GM12865 (cell line): ENCODE data around the gene ENC1.

Source experiments
- DNase-seq: peaks from one replicate; pipeline ENCODE4 v3.0.0; 2010; ENCODE audit warnings: low read depth
- H3K4me3 ChIP-seq: 2 replicates; pipeline ENCODE4 v1.5.1; 2011; ENCODE audit warnings: mild to moderate bottlenecking, low read depth, low read length, control low read depth
- TF ChIP-seq, protein P1 (sequence below): IDR thresholded peaks from 2 replicates; pipeline ENCODE4 v1.5.1; 2011; ENCODE audit warnings: low read length, control low read depth, low read depth, inconsistent platforms; ENCODE audit not compliant: insufficient read depth; ENCODE audit errors: missing control alignments

The ENC1 gene

DNA sequence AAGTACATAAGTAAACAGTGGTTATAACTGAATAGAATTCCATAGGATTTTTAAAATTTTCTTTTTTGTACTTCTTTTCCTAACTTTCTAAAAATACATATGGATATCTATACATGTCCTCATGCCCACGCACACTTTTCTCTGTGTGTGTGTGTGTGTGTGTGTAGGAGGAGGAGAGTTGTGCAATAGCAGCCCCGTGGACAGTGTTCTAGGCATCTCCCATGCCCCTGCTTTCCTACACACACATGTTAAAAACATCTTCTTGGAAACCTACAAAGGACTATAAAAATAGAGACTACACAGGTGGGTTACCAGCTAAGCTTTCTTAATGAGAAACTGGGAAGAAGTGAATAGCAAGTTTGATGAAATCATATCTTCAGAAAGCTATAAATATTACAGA is 24.7 kb upstream of the ENC1 start:
- no peak for DNase-seq

DNA sequence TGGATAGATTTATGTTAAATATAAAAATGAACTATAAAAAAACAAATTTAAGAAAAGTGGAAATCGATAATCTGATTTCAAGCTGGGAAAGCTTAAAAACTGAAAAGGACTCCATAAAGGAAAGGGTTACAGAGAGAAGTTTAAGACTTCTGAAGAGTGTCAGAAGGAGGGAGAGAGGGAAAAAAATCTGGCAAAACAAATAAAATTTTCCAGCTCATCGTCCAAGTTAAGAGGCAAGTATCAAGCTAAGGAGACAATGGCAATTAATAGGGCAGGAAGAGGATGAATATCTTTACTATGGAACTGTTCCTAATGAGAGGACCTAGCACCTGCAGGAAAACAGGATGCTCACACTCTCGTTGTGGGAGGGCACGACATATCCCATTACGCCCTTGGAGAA is 24.0 kb upstream of the ENC1 start:
- no peak for DNase-seq
- no peak overlapping the region for H3K4me3 ChIP-seq
- TF ChIP-seq, protein P1, sequence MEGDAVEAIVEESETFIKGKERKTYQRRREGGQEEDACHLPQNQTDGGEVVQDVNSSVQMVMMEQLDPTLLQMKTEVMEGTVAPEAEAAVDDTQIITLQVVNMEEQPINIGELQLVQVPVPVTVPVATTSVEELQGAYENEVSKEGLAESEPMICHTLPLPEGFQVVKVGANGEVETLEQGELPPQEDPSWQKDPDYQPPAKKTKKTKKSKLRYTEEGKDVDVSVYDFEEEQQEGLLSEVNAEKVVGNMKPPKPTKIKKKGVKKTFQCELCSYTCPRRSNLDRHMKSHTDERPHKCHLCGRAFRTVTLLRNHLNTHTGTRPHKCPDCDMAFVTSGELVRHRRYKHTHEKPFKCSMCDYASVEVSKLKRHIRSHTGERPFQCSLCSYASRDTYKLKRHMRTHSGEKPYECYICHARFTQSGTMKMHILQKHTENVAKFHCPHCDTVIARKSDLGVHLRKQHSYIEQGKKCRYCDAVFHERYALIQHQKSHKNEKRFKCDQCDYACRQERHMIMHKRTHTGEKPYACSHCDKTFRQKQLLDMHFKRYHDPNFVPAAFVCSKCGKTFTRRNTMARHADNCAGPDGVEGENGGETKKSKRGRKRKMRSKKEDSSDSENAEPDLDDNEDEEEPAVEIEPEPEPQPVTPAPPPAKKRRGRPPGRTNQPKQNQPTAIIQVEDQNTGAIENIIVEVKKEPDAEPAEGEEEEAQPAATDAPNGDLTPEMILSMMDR, result no peak

More for the DNA sequence above, 24.7 kb upstream of the ENC1 start:
- no peak overlapping the region for H3K4me3 ChIP-seq
- TF ChIP-seq, protein P1, result no peak

DNA sequence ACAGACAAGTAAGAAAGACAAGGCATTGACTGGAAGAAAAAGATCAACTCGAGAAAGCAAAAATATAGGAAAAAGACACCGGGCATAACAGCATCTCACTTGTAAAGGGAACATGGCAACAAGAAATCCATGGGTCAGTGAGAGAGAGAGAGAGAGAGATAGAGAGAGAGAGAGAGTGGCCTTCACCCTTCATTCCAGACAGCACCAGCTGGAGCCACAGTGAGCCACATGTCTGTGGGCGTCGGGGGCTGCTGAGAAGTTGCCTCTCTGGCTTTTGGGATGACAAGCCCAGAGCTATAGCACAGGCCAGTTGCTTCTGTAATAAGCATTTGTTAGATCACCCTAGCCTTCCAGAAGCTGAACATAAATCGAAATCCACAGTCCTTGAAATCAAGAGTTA is 20.3 kb upstream of the ENC1 start:
- TF ChIP-seq, protein P1, result no peak
- no peak overlapping the region for H3K4me3 ChIP-seq
- DNase-seq, result no peak

DNA sequence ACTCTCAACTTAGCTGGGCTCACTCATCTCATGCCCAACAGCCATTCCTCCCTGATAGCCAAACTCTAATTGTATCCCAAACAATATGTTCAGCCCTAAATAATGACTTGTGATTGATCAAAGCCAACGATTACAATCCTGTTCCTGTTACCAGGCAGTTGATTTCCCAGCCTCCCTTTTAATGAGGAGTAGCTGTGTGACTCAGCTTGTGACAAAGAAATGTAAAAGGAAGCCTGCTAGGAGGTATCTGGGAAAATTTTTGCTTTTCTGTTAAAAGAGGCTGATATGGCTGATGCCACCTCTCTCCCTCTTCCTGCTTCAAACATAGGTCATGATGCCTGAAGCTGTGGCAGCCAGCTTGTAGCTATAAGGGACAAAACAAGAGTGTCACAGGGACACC is 19.6 kb upstream of the ENC1 start:
- H3K4me3 ChIP-seq, result no peak overlapping the region
- TF ChIP-seq, protein P1, result no peak
- DNase-seq, result no peak

DNA sequence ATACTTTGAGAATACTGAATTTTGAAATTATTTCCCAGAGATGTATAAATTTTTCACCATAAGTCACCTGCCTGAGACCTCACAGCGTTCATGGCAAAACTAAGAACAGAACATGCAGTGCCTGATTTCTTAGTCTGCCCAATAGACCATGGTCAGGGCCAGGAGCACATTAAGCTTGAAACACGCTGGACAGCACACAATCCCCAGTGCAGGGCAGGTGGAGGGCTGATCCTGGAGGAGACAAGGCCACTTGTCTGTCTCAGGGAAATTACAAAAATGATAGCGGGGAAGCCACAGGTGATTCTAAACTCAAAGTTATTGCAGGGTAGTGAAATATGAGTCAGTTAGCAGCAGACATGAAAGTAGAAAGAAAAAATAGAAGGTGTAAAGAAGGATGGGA is 18.6 kb upstream of the ENC1 start:
- TF ChIP-seq, protein P1, result no peak
- no peak overlapping the region for H3K4me3 ChIP-seq
- no peak for DNase-seq

DNA sequence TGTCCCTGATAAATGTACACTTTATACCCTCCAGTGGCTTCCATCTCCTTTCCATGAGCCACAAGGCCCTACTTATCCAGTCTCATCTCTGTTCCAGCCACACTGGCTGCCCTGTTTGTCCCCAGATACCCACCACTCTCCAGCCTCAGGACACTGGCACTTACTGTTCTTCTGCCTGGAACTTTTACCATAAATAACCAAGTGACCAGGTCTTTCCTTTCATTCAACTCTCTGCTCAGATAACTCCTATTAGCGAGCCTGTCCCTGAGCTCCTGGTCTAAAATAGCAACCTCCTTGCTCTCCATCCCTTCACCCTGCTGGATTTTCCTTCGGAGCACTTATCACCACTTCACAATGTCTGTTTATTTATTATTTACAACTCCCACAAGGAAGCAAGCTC is 16.6 kb upstream of the ENC1 start:
- TF ChIP-seq, protein P1, result no peak
- no peak for DNase-seq
- H3K4me3 ChIP-seq, result no peak overlapping the region

DNA sequence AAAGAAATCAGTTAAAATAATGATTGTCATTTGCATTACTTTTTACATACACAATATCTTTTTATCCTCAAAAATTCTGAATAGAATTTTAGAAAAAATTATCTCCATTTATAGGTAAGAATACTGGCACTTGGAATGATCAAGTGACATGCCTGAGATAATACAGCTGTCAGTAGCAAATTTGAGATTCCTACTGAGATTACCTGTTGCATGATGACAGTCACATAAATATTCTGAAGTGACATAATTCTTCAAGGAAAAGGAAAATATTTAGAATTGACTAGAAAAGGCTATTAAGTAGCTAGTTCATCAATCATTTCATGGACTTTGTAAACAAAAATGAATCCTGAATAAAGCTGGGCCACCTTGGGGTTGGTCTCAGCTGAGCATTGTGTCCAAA is 15.2 kb upstream of the ENC1 start:
- H3K4me3 ChIP-seq, result no peak overlapping the region
- no peak for DNase-seq
- TF ChIP-seq, protein P1, result no peak
